Nephron progenitor cell (in vitro differentiated cells): ENCODE results near the gene NTRK2.

ENCODE experiments used
- DNase-seq: peaks from one replicate; pipeline ENCODE4 v3.0.0; 2021
- H3K27ac Mint-ChIP-seq: 2 replicates; pipeline ENCODE4 v1.8.0; 2021; ENCODE audit warnings: mild to moderate bottlenecking, moderate library complexity, mixed read lengths
- H3K27me3 Mint-ChIP-seq: 2 replicates; pipeline ENCODE4 v1.8.0; 2021; ENCODE audit warnings: mild to moderate bottlenecking, low read depth, mixed read lengths; ENCODE audit not compliant: poor library complexity
- H3K36me3 Mint-ChIP-seq: 2 replicates; pipeline ENCODE4 v1.8.0; 2021; ENCODE audit warnings: low read depth, mixed read lengths
- H3K4me1 Mint-ChIP-seq: 2 replicates; pipeline ENCODE4 v1.8.0; 2021; ENCODE audit warnings: mixed read lengths
- H3K4me3 Mint-ChIP-seq: 2 replicates; pipeline ENCODE4 v1.8.0; 2021; ENCODE audit warnings: mild to moderate bottlenecking, moderate library complexity, mixed read lengths
- H3K9me3 Mint-ChIP-seq: 2 replicates; pipeline ENCODE4 v1.8.0; 2021; ENCODE audit warnings: mild to moderate bottlenecking, moderate library complexity, mixed read lengths
- TF ChIP-seq, protein P1 (sequence below): fragments of 200-600 bp; sonication (generic); IDR thresholded peaks from 2 replicates; pipeline ENCODE4 v1.5.0; 2021; ENCODE audit warnings: antibody characterized with exemption

Gene NTRK2

GRCh38 chr9:84642553-84643141 is 26.9 kb upstream of the NTRK2 start:
- peaks cover 6% of the 10 kb centered on the region for H3K27me3 Mint-ChIP-seq
- TF ChIP-seq, protein P1, sequence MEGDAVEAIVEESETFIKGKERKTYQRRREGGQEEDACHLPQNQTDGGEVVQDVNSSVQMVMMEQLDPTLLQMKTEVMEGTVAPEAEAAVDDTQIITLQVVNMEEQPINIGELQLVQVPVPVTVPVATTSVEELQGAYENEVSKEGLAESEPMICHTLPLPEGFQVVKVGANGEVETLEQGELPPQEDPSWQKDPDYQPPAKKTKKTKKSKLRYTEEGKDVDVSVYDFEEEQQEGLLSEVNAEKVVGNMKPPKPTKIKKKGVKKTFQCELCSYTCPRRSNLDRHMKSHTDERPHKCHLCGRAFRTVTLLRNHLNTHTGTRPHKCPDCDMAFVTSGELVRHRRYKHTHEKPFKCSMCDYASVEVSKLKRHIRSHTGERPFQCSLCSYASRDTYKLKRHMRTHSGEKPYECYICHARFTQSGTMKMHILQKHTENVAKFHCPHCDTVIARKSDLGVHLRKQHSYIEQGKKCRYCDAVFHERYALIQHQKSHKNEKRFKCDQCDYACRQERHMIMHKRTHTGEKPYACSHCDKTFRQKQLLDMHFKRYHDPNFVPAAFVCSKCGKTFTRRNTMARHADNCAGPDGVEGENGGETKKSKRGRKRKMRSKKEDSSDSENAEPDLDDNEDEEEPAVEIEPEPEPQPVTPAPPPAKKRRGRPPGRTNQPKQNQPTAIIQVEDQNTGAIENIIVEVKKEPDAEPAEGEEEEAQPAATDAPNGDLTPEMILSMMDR, result no peak
- no peak overlapping the region for H3K27ac Mint-ChIP-seq
- no peak for DNase-seq
- no peak overlapping the region for H3K4me3 Mint-ChIP-seq
- no peaks in the 10 kb centered on the region for H3K4me1 Mint-ChIP-seq
- no peaks in the 10 kb centered on the region for H3K36me3 Mint-ChIP-seq
- H3K9me3 Mint-ChIP-seq, result peaks cover 27% of the 10 kb centered on the region

GRCh38 chr9:84647699-84648098 is 21.8 kb upstream of the NTRK2 start:
- Mint-ChIP-seq H3K27me3 (peaks cover 3% of the 10 kb centered on the region), H3K36me3 (no peaks in the 10 kb centered on the region), H3K4me1 (no peaks in the 10 kb centered on the region), H3K4me3 (no peak overlapping the region), H3K9me3 (peaks cover 8% of the 10 kb centered on the region), H3K27ac (no peak overlapping the region)
- TF ChIP-seq, protein P1, result no peak
- no peak for DNase-seq

DNA sequence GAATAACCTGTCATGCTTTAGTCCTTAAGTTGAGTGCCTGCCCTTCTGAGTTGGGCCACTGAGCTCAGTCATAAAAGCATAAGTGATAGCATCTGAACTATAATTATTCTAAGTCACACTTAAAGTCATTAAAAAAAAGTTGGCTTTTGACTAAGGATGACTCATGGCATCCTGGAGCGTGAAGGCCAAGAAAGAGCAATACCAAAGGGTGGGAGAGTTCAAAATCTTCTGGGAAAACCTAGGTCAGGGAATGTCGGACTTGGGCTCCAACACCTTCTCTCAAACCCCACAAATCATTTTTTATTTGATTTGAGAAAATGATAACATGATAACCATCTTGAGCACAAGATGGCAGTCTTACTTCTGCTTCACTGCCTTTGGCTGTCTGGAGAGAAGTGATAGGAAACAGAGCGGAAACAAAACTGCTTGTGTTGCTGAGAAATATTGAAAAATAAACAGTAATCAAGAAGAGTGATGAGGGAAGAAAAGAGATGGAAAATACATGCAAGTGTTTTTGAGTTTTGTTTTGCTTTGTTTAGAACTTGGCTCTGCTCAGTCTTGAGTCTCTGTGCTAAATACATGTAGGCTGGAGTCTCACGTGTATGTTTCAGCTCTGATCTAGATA is 16.9 kb upstream of the NTRK2 start:
- TF ChIP-seq, protein P1, result no peak
- Mint-ChIP-seq H3K27ac (no peak overlapping the region), H3K9me3 (peaks cover 5% of the 10 kb centered on the region), H3K27me3 (peaks cover 7% of the 10 kb centered on the region), H3K4me1 (no peaks in the 10 kb centered on the region), H3K4me3 (no peak overlapping the region), H3K36me3 (no peaks in the 10 kb centered on the region)
- DNase-seq, result no peak

- Mint-ChIP-seq H3K27me3 (peaks cover 20% of the 10 kb centered on the region), H3K36me3 (no peaks in the 10 kb centered on the region), H3K4me1 (no peaks in the 10 kb centered on the region), H3K9me3 (no peaks in the 10 kb centered on the region), H3K4me3 (no peak overlapping the region), H3K27ac (peak overlapping the region; percentile 62)
- DNase-seq, result no peak
- TF ChIP-seq, protein P1, result no peak
These were observed 14.1 kb upstream of the NTRK2 start for GRCh38 chr9:84655447-84655846.

GRCh38 chr9:84659313-84659712 is 10.2 kb upstream of the NTRK2 start:
- H3K27ac Mint-ChIP-seq, result no peak overlapping the region
- H3K36me3 Mint-ChIP-seq, result no peaks in the 10 kb centered on the region
- no peak for DNase-seq
- TF ChIP-seq, protein P1, result no peak
- peaks cover 18% of the 10 kb centered on the region for H3K27me3 Mint-ChIP-seq
- H3K4me1 Mint-ChIP-seq, result no peaks in the 10 kb centered on the region
- no peak overlapping the region for H3K4me3 Mint-ChIP-seq
- H3K9me3 Mint-ChIP-seq, result peaks cover 11% of the 10 kb centered on the region

- Mint-ChIP-seq H3K36me3 (no peaks in the 10 kb centered on the region), H3K27ac (no peak overlapping the region), H3K9me3 (peaks cover 12% of the 10 kb centered on the region), H3K27me3 (peaks cover 16% of the 10 kb centered on the region), H3K4me3 (no peak overlapping the region), H3K4me1 (no peaks in the 10 kb centered on the region)
- TF ChIP-seq, protein P1, result no peak
- no peak for DNase-seq
These were observed 9.8 kb upstream of the NTRK2 start for GRCh38 chr9:84659773-84660172.
